Measurements from ENCODE around the gene MAN1C1. TPM values are rescaled to one million over a fixed set of nuclear protein-coding genes. Genes with fewer than 3 reads are reported as not detected.

MAN1C1 gene
- total RNA-seq, 1 donor from 2014 or later: 0.63 TPM

- TF ChIP-seq, protein P1, sequence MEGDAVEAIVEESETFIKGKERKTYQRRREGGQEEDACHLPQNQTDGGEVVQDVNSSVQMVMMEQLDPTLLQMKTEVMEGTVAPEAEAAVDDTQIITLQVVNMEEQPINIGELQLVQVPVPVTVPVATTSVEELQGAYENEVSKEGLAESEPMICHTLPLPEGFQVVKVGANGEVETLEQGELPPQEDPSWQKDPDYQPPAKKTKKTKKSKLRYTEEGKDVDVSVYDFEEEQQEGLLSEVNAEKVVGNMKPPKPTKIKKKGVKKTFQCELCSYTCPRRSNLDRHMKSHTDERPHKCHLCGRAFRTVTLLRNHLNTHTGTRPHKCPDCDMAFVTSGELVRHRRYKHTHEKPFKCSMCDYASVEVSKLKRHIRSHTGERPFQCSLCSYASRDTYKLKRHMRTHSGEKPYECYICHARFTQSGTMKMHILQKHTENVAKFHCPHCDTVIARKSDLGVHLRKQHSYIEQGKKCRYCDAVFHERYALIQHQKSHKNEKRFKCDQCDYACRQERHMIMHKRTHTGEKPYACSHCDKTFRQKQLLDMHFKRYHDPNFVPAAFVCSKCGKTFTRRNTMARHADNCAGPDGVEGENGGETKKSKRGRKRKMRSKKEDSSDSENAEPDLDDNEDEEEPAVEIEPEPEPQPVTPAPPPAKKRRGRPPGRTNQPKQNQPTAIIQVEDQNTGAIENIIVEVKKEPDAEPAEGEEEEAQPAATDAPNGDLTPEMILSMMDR (conservative IDR thresholded peaks at IDR 0.05; ENCODE audit: low read depth, low read length): no peak
- DNase-seq (ENCODE audit: low read depth): no peak
- H3K4me3 ChIP-seq (ENCODE audit: low read depth, low read length): peak overlapping the region; percentile 52
Observed at GRCh38 chr1:25615563-25616094, 962 bp upstream of the MAN1C1 start.

GRCh38 chr1:25616987-25617624 is 515 bp downstream of the MAN1C1 start:
- H3K4me3 ChIP-seq (ENCODE audit: low read depth, low read length): peak overlapping the region; percentile 58
- no peak for DNase-seq (ENCODE audit: low read depth)
- TF ChIP-seq, protein P1 (conservative IDR thresholded peaks at IDR 0.05; ENCODE audit: low read depth, low read length): no peak

DNA sequence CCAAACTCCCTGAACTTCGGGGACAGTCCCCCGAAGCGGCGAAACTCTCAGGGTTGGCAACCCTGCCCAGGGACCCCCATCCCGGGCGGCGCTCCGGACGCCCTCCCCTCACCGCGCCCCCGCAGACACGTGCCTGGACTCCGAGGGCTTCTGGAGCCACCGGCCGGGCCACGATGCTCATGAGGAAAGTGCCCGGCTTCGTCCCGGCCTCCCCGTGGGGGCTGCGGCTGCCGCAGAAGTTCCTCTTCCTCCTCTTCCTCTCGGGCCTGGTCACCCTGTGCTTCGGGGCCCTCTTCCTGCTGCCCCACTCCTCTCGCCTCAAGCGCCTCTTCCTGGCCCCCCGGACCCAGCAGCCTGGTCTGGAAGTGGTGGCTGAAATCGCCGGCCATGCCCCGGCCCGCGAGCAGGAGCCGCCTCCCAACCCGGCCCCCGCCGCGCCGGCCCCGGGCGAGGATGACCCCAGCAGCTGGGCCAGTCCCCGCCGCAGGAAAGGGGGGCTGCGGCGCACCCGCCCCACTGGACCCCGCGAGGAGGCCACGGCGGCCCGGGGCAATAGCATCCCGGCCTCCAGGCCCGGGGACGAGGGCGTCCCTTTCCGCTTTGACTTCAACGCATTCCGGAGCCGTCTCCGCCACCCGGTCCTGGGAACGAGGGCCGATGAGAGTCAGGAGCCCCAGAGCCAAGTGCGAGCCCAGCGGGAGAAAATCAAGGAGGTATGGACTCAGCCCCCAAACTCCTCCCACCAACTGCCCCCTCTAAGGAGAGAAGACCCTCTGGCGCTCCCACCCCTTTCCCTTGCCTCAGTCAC is 1.2 kb downstream of the MAN1C1 start:
- TF ChIP-seq, protein P1 (conservative IDR thresholded peaks at IDR 0.05; ENCODE audit: low read depth, low read length): no peak
- peak overlapping the region; percentile 58 for H3K4me3 ChIP-seq (ENCODE audit: low read depth, low read length)
- no peak for DNase-seq (ENCODE audit: low read depth)

DNA sequence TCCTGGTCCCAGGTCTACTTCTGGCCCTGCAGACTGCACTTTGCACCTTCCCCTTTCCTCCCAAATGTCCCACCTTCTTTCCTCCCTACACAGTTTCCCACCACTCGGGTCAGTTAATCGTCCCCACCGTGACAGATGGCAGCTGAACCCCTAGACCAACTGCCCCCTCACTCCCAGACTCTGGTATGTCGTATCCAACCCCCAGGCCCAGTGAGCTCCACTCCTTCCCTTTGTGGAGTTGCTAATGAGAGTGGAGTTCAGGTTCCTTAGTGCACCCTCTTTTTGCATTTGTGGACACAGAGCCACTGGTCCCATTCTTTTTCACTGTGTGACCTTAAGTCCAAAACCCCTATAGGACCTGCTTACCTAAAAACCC is 1.8 kb downstream of the MAN1C1 start:
- H3K4me3 ChIP-seq (ENCODE audit: low read depth, low read length): no peak overlapping the region

DNA sequence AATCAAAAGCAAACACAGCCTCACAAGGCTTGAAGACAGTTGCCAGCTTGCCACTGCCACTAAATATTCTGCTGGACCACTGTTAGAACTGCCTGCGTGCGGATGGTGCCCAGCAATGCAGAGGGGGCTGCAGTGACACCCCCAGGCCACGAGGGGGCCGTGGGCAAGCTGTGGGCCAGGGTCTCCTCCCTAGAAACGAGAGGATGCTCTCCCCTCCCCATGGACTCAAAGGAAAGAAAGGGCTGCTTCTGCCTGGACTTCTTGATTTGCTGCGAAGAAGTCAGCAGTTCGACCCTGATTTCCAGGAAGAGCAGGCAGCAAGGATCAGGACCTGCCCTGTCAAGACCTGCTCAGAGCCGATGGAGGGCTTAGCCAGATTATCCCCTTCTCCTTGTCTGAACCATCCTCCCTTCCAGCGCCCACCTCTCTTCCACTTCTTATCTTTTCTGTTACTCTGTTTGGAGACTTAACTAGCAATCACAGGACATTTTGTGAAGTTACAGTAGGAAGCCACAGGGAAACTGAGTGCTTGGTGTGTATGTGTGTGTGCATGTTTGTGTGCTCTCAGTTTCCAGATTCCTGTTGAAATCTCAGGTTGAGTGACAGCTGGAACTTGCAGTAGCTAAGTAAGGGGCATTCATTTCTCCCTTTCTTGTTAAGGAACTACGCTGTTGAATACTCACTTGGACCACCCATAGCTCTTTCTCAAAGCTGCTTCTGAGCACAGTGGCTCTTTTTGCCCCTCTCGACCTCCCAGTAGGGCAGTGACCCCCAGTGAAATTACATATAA is 2.7 kb downstream of the MAN1C1 start:
- DNase-seq (ENCODE audit: low read depth): no peak

More for the DNA sequence above, 1.8 kb downstream of the MAN1C1 start:
- TF ChIP-seq, protein P1 (conservative IDR thresholded peaks at IDR 0.05; ENCODE audit: low read depth, low read length): no peak
- DNase-seq (ENCODE audit: low read depth): no peak

GRCh38 chr1:25620211-25620610 is 3.6 kb downstream of the MAN1C1 start:
- no peak overlapping the region for H3K4me3 ChIP-seq (ENCODE audit: low read depth, low read length)
- TF ChIP-seq, protein P1 (conservative IDR thresholded peaks at IDR 0.05; ENCODE audit: low read depth, low read length): no peak
- no peak for DNase-seq (ENCODE audit: low read depth)

More for the DNA sequence above, 2.7 kb downstream of the MAN1C1 start:
- H3K4me3 ChIP-seq (ENCODE audit: low read depth, low read length): no peak overlapping the region
- TF ChIP-seq, protein P1 (conservative IDR thresholded peaks at IDR 0.05; ENCODE audit: low read depth, low read length): peak; percentile 66

Data from epithelial cell of proximal tubule (primary cell).